K562 (cell line): Measurements from ENCODE around the gene PAFAH1B2. TPM values are rescaled to one million over a fixed set of nuclear protein-coding genes. Genes with fewer than 3 reads are reported as not detected.

Experiments
- ATAC-seq: fragments of 200-7000 bp; cut with Tn5 transposase; 3 replicates; pipeline ENCODE4 v1.9.1; 2020; ENCODE audit warnings: moderate library complexity
- BruUV-seq: library from RNA; stranded (reverse); fragments of 400-500 nt; replicated peaks from 2 replicates; lab custom pipeline; 2021; lab: Mats Ljungman, UMichigan
- CTCF ChIA-PET: fragments of 300-600 bp; formaldehyde crosslinking; extraction: SDS; loops from one replicate; lab custom pipeline; 2021; ENCODE audit warnings: low intra/inter-chr PET ratio; lab: Yijun Ruan, JAX
- POLR2A ChIA-PET: fragments of 300-600, 350-650 bp; sonication (Branson Sonifier 250); formaldehyde crosslinking; extraction: SDS; loops from one replicate; lab custom pipeline; 2021; ENCODE audit warnings: antibody characterized with exemption, inconsistent platforms; lab: Yijun Ruan, JAX
- DNase-seq, 4 experiments: peaks; one replicate each; pipeline versions ENCODE4 v3.0.0 to v3.0.0-alpha.2; 2011 to 2018; ENCODE audit warnings: low spot score in 3 of 4, mixed read lengths in 3 of 4; ENCODE audit errors: extremely low read depth in 1 of 4
- FAIRE-seq: peaks from 2 replicates; lab custom pipeline; 2011; peaks lifted over from hg19 to GRCh38; lab: Jason Lieb, UNC
- H2AFZ ChIP-seq: 2 replicates; pipeline ENCODE4 v1.6.0; 2011; ENCODE audit warnings: low read depth, low read length, control low read depth, inconsistent platforms
- H3K27ac ChIP-seq: fragments of 200-600 bp; 3 replicates; pipeline ENCODE4 v1.8.0; 2011; ENCODE audit warnings: low read depth, mild to moderate bottlenecking, control low read depth, inconsistent platforms, low read length, moderate library complexity, mixed read lengths; ENCODE audit errors: extremely low read depth
- H3K27me3 ChIP-seq, 2 experiments: fragments of 300-600 bp in 1 of 2; 2 replicates in 1 of 2; 3 replicates in 1 of 2; pipeline versions ENCODE4 v1.6.0 to v1.8.0; 2011; ENCODE audit warnings: inconsistent platforms in 2 of 2, low read length in 2 of 2, mild to moderate bottlenecking in 1 of 2, mixed read lengths in 1 of 2, moderate library complexity in 1 of 2; ENCODE audit not compliant: control insufficient read depth in 2 of 2, insufficient read depth in 2 of 2
- H3K36me3 ChIP-seq: fragments of 300-600 bp; 3 replicates; pipeline ENCODE4 v1.8.0; 2011; ENCODE audit warnings: mild to moderate bottlenecking, low read length, inconsistent platforms; ENCODE audit not compliant: control insufficient read depth, insufficient read depth
- H3K4me1 ChIP-seq, 2 experiments: fragments of 200-600 bp in 1 of 2; replicated peaks in 1 of 2; 2 replicates in 1 of 2; 3 replicates in 1 of 2; pipeline versions ENCODE4 v1.5.1 to v1.8.0; 2011; ENCODE audit warnings: inconsistent platforms in 2 of 2, low read length in 2 of 2, mild to moderate bottlenecking in 1 of 2, mixed read lengths in 1 of 2, moderate library complexity in 1 of 2; ENCODE audit not compliant: control insufficient read depth in 2 of 2, insufficient read depth in 2 of 2
- H3K4me2 ChIP-seq: 2 replicates; pipeline ENCODE4 v1.6.1; 2011; ENCODE audit warnings: low read length, control low read depth, inconsistent platforms, mixed read lengths; ENCODE audit not compliant: insufficient read depth
- H3K4me3 ChIP-seq: fragments of 200-600 bp; sonication (generic), shearing (Covaris generic); 2 replicates; pipeline ENCODE4 v1.5.1; 2016; ENCODE audit warnings: control low read depth, inconsistent platforms
- H3K79me2 ChIP-seq: fragments of 200-600 bp; 3 replicates; pipeline ENCODE4 v1.8.0; 2011; ENCODE audit warnings: low read length, inconsistent platforms; ENCODE audit not compliant: control insufficient read depth, insufficient read depth
- H3K9ac ChIP-seq, 2 experiments: 2 replicates each; pipeline versions ENCODE4 v1.6.0 to v1.6.1; 2011; ENCODE audit warnings: low read depth in 2 of 2, low read length in 2 of 2, control low read depth in 1 of 2, inconsistent platforms in 1 of 2, mild to moderate bottlenecking in 1 of 2, mixed read lengths in 1 of 2; ENCODE audit not compliant: insufficient read depth in 1 of 2
- H3K9me1 ChIP-seq: one replicate; pipeline ENCODE4 v1.6.0; 2011; ENCODE audit warnings: inconsistent platforms, mild to moderate bottlenecking, low read length, moderate library complexity; ENCODE audit not compliant: control insufficient read depth, insufficient read depth
- H3K9me3 ChIP-seq: replicated peaks from 2 replicates; pipeline ENCODE4 v1.5.1; 2011; ENCODE audit warnings: low read depth, low read length, inconsistent platforms; ENCODE audit not compliant: control insufficient read depth, insufficient read depth
- H4K20me1 ChIP-seq: replicated peaks from 2 replicates; pipeline ENCODE4 v1.6.1; 2011; ENCODE audit warnings: low read length, inconsistent platforms, mixed read lengths; ENCODE audit not compliant: control insufficient read depth, insufficient read depth
- ATF1 ChIP-seq, 2 experiments: fragments of 450-650 bp in 1 of 2; IDR thresholded peaks; 2 replicates each; pipeline ENCODE4 v1.6.1; 2016; ENCODE audit warnings: missing compliant biosample characterization in 1 of 2, missing genetic modification characterization in 1 of 2
- CTCFL ChIP-seq: IDR thresholded peaks from 2 replicates; pipeline ENCODE4 v1.6.1; 2011; ENCODE audit warnings: borderline replicate concordance, low read depth, mild to moderate bottlenecking, moderate library complexity, low read length; ENCODE audit not compliant: insufficient read depth, poor library complexity, severe bottlenecking
- MIER1 ChIP-seq: fragments of 450-650 bp; IDR thresholded peaks from 2 replicates; pipeline ENCODE4 v1.6.1; 2016; ENCODE audit warnings: antibody characterized with exemption, mild to moderate bottlenecking, low read depth
- MTA2 ChIP-seq: fragments of 450-650 bp; IDR thresholded peaks from 2 replicates; pipeline ENCODE4 v1.6.1; 2016; ENCODE audit warnings: low read depth
- OTX1 ChIP-seq: fragments of 450-650 bp; formaldehyde crosslinking; IDR thresholded peaks from 2 replicates; pipeline ENCODE4 v1.4.0; 2022; ENCODE audit warnings: mild to moderate bottlenecking
- RREB1 ChIP-seq: fragments of 250-450 bp; sonication (Bioruptor Pico); IDR thresholded peaks from 2 replicates; pipeline ENCODE4 v1.4.0; 2020
- RUNX1 ChIP-seq: sonication (generic); IDR thresholded peaks from 2 replicates; pipeline ENCODE4 v1.6.1; 2016; ENCODE audit warnings: antibody characterized with exemption, low read depth
- STAG1 ChIP-seq: sonication (generic); formaldehyde crosslinking; IDR thresholded peaks from 2 replicates; pipeline ENCODE4 v1.5.0; 2020; ENCODE audit warnings: missing genetic modification reagents, borderline replicate concordance
- ZBTB34 ChIP-seq: fragments of 250-450 bp; sonication (Bioruptor Pico); IDR thresholded peaks from 2 replicates; pipeline ENCODE4 v1.8.0; 2021; ENCODE audit warnings: mild to moderate bottlenecking, moderate library complexity
- ZNF134 ChIP-seq: fragments of 250-450 bp; sonication (Bioruptor Pico); conservative IDR thresholded peaks from 2 replicates; pipeline ENCODE4 v1.4.0; 2020
- ZNF589 ChIP-seq: fragments of 200-800 bp; sonication (Bioruptor generic); IDR thresholded peaks from 2 replicates; pipeline ENCODE4 v1.6.1; 2016; ENCODE audit warnings: low read depth, missing genetic modification characterization, missing compliant biosample characterization
- WGBS: fragments of 100-300 bp; shearing (Covaris generic); methylation state at CpG from one replicate; pipeline ENCODE4 v1.1.6; 2016; ENCODE audit warnings: low coverage, mixed read lengths; ENCODE audit not compliant: insufficient coverage; ENCODE audit errors: missing lambda C conversion rate; 5-methylcytosine and 5-hydroxymethylcytosine counted together
- in situ Hi-C: fragments of 300-500 bp; cut with MboI; formaldehyde crosslinking; loops from 4 replicates; pipeline ENCODE4 v1.15.0; 2018; ENCODE audit warnings: inconsistent platforms, mixed read lengths
- intact Hi-C: fragments of 100-400 bp; cut with micrococcal nuclease; formaldehyde crosslinking; loops from 2 replicates; pipeline ENCODE4 v1.14.2; 2022
- polyA plus RNA-seq, 8 experiments: library from polyadenylated mRNA; depleted of rRNA in 4 of 8; stranded (reverse) in 5 of 8; unstranded in 3 of 8; fragments of >200 nt; fragmentation: Nextera tagmentation in 2 of 8; fragmentation: Illumina TruSeq in 1 of 8; extraction: Ambion mirVana in 2 of 8; extraction: Trizol in 1 of 8; gene quantifications; 2 replicates each; pipeline versions ENCODE4 v1.2.1 to v1.2.3, GENCODE V29; 2011 to 2014; ENCODE audit warnings: inconsistent platforms in 1 of 8, missing spikeins in 1 of 8
- total RNA-seq, 7 experiments: library from RNA; depleted of rRNA in 6 of 7; stranded (reverse); fragments of >200 nt in 6 of 7; fragmentation: Illumina TruSeq in 2 of 7; extraction: Trizol in 2 of 7; gene quantifications; 2 replicates each; pipeline versions ENCODE4 v1.2.1 to v1.2.3, GENCODE V29; 2011 to 2021; ENCODE audit warnings: low replicate concordance in 1 of 7

The PAFAH1B2 gene
- total and polyA plus RNA-seq, 9 of the 15 experiments (the other 6 are each of a cell fraction or from before 2014, with no cell fraction given): 27.8 to 94.7 (median 64.9) TPM

GRCh38 chr11:117122556-117122955 lies 21.5 kb upstream of the PAFAH1B2 start (continued):
- TF ChIP-seq CTCFL: no peak
- no peak for TF ChIP-seq MIER1
- TF ChIP-seq ZNF134 (CRISPR knock-in tag): no peak
- TF ChIP-seq OTX1: no peak
- no peak for TF ChIP-seq RUNX1

- no peaks in the 10 kb centered on the region for H3K9me1 ChIP-seq
- BruUV-seq: no TSS peak
- H4K20me1 ChIP-seq: no peaks in the 10 kb centered on the region
- H3K36me3 ChIP-seq: no peaks in the 10 kb centered on the region
- no peak overlapping the region for H3K9ac ChIP-seq
- no peak for FAIRE-seq
- H3K4me3 ChIP-seq: no peak overlapping the region
- WGBS: 7% methylated on average over 7 of the region's 7 CpGs
- intact Hi-C loops: no loop called here
- POLR2A ChIA-PET: interaction anchor here (1.1 to 1.5 kb wide), 2 partner anchors 10 to 18 kb away, joined by 7 to 9 read pairs; partner anchors contain the start of gene PAFAH1B2
- CTCF ChIA-PET: interaction anchor here (0.6 kb wide), 1 partner anchor 21 kb away, joined by 3 read pairs; no protein-coding TSS in a partner anchor
- DNase-seq: no peak
- no peaks in the 10 kb centered on the region for H3K79me2 ChIP-seq
- H3K27ac ChIP-seq: no peak overlapping the region
- no peak; the same call in 2 of the 3 replicates for ATAC-seq
- no peak overlapping the region for H3K4me2 ChIP-seq
- H2AFZ ChIP-seq: no peak overlapping the region
- H3K9me3 ChIP-seq: no peaks in the 10 kb centered on the region
- peaks cover 2 to 14% of the 10 kb centered on the region in 2 experiments; a peak in 4 of 5 replicates for H3K27me3 ChIP-seq
- in situ Hi-C loops: no loop called here
- H3K4me1 ChIP-seq: no peaks in the 10 kb centered on the region
- TF ChIP-seq ZNF589 (CRISPR knock-in tag) (no peak), STAG1 (no peak), ATF1 (CRISPR knock-in tag; IDR thresholded peaks at IDR 0.05) (no peak), ATF1 (tag; IDR thresholded peaks at IDR 0.05) (peak; percentile 60), ZBTB34 (no peak), RREB1 (no peak), MTA2 (no peak)
These were observed 17.7 kb upstream of the PAFAH1B2 start for GRCh38 chr11:117126223-117126965.
